ENCODE data around the gene KIF26B. TPM values are rescaled to one million over a fixed set of nuclear protein-coding genes. Genes with fewer than 3 reads are reported as not detected.

The KIF26B gene
- total RNA-seq, 1 donor from 2014 or later: 0.49 TPM

- Histone ChIP-seq H3K9me3 (no peaks in the 10 kb centered on the region), H3K27me3 (no peaks in the 10 kb centered on the region), H3K4me1 (peaks cover 39% of the 10 kb centered on the region), H3K36me3 (no peaks in the 10 kb centered on the region), H3K27ac (no peak overlapping the region), H3K4me3 (peak overlapping the region; percentile 51 to 58)
- no peak for DNase-seq (ENCODE audit: extremely low spot score in 2 of 2)
- no peak for TF ChIP-seq POLR2AphosphoS5 (IDR thresholded peaks at IDR 0.05; ENCODE audit: insufficient read depth in 1 of 2, low read depth in 1 of 2)
- no peak for TF ChIP-seq CTCF (IDR thresholded peaks at IDR 0.05)
- no peak for TF ChIP-seq POLR2A (IDR thresholded peaks at IDR 0.05)
- intact Hi-C loops (cut with DNase I): loop anchor here (10.0 kb wide), 1 partner anchor 849 kb away; no protein-coding TSS in a partner anchor
Measured at GRCh38 chr1:245155272-245156040, 671 bp downstream of the KIF26B start.

- no peaks in the 10 kb centered on the region for H3K9me3 ChIP-seq
- no peak for DNase-seq (ENCODE audit: extremely low spot score in 2 of 2)
- H3K27ac ChIP-seq: no peak overlapping the region
- no peaks in the 10 kb centered on the region for H3K27me3 ChIP-seq
- peak overlapping the region; percentile 51 to 58 for H3K4me3 ChIP-seq
- H3K4me1 ChIP-seq: peaks cover 44% of the 10 kb centered on the region
- H3K36me3 ChIP-seq: no peaks in the 10 kb centered on the region
- intact Hi-C loops (cut with DNase I): loop anchor here (10.0 kb wide), 1 partner anchor 849 kb away; no protein-coding TSS in a partner anchor
- TF ChIP-seq POLR2AphosphoS5 (IDR thresholded peaks at IDR 0.05; ENCODE audit: insufficient read depth in 1 of 2, low read depth in 1 of 2): no peak
- peak; percentile 30 to 43 (median 30) for TF ChIP-seq CTCF (IDR thresholded peaks at IDR 0.05)
Measured at GRCh38 chr1:245156041-245156735, 1.4 kb downstream of the KIF26B start.

- Histone ChIP-seq H3K4me1 (peaks cover 44% of the 10 kb centered on the region), H3K27me3 (no peaks in the 10 kb centered on the region), H3K36me3 (no peaks in the 10 kb centered on the region), H3K27ac (no peak overlapping the region), H3K4me3 (peak overlapping the region; percentile 51 to 58), H3K9me3 (no peaks in the 10 kb centered on the region)
- intact Hi-C loops (cut with DNase I): loop anchor here (10.0 kb wide), 1 partner anchor 848 kb away; no protein-coding TSS in a partner anchor
- DNase-seq (ENCODE audit: extremely low spot score in 2 of 2): no peak
- no peak for TF ChIP-seq POLR2A (IDR thresholded peaks at IDR 0.05)
- TF ChIP-seq CTCF (IDR thresholded peaks at IDR 0.05): no peak
- no peak for TF ChIP-seq POLR2AphosphoS5 (IDR thresholded peaks at IDR 0.05; ENCODE audit: insufficient read depth in 1 of 2, low read depth in 1 of 2)
Measured at GRCh38 chr1:245156736-245157505, 2.1 kb downstream of the KIF26B start.

GRCh38 chr1:245158913-245159312, 4.1 kb downstream of the KIF26B start:
- no peaks in the 10 kb centered on the region for H3K27me3 ChIP-seq
- H3K9me3 ChIP-seq: no peaks in the 10 kb centered on the region
- no peak for DNase-seq (ENCODE audit: extremely low spot score in 2 of 2)
- H3K36me3 ChIP-seq: no peaks in the 10 kb centered on the region
- H3K4me3 ChIP-seq: no peak overlapping the region
- peaks cover 36% of the 10 kb centered on the region for H3K4me1 ChIP-seq
- TF ChIP-seq POLR2A (IDR thresholded peaks at IDR 0.05): no peak
- TF ChIP-seq CTCF (IDR thresholded peaks at IDR 0.05): no peak
- TF ChIP-seq POLR2AphosphoS5 (IDR thresholded peaks at IDR 0.05; ENCODE audit: insufficient read depth in 1 of 2, low read depth in 1 of 2): no peak
- intact Hi-C loops (cut with DNase I): loop anchor here (10.0 kb wide), 1 partner anchor 846 kb away; no protein-coding TSS in a partner anchor
- H3K27ac ChIP-seq: no peak overlapping the region
